ENCODE measurements around the gene CREBL2. TPM values are rescaled to one million over a fixed set of nuclear protein-coding genes. Genes with fewer than 3 reads are reported as not detected.

The CREBL2 gene
- total RNA-seq, 1 experiment from 2014 or later = 18.3 TPM

- Histone ChIP-seq H3K79me2 (ENCODE audit: insufficient read depth, low read length) (no peaks in the 10 kb centered on the region), H3K4me1 (ENCODE audit: insufficient read depth, low read length) (0 out of 2 replicates have a peak, but pooled peaks cover 4% of the 10 kb centered on the region), H3K27ac (ENCODE audit: insufficient read length, low read depth, low read length) (no peak overlapping the region), H2BK15ac (ENCODE audit: low read depth, low read length) (no peak overlapping the region), H2AFZ (ENCODE audit: low read length) (no peak overlapping the region), H3K4ac (ENCODE audit: low read depth, low read length) (no peak overlapping the region), H3K27me3 (ENCODE audit: insufficient read depth, low read length) (no peaks in the 10 kb centered on the region), H3K9ac (ENCODE audit: extremely low read depth, insufficient read length, low read length) (no peak overlapping the region), H2BK5ac (ENCODE audit: insufficient read length, low read length) (no peak overlapping the region), H3K23ac (ENCODE audit: insufficient read length, low read depth, low read length) (no peak overlapping the region), H2BK120ac (ENCODE audit: low read depth, low read length, poor library complexity, severe bottlenecking) (no peak overlapping the region), H3K79me1 (ENCODE audit: insufficient read depth, low read depth, low read length, poor library complexity, severe bottlenecking) (no peaks in the 10 kb centered on the region), H3K56ac (ENCODE audit: insufficient read length, low read depth, low read length) (no peak overlapping the region), H3K18ac (ENCODE audit: insufficient read length, low read depth, low read length) (no peak overlapping the region), H3T11ph (ENCODE audit: low read length) (no peak overlapping the region), H3K9me3 (ENCODE audit: control insufficient read depth, low read depth, low read length) (peaks cover 27% of the 10 kb centered on the region), H4K20me1 (ENCODE audit: control insufficient read depth, insufficient read depth, insufficient read length) (no peaks in the 10 kb centered on the region), H2AK5ac (ENCODE audit: insufficient read length, low read length) (no peak overlapping the region), H4K8ac (replicated peaks; ENCODE audit: insufficient read length, low read depth, low read length) (no peak overlapping the region), H4K91ac (ENCODE audit: insufficient read length, low read depth, low read length) (no peak overlapping the region), H2BK12ac (ENCODE audit: insufficient read length, low read depth, low read length) (no peak overlapping the region), H4K5ac (ENCODE audit: insufficient read length, low read depth, low read length) (no peak overlapping the region), H3K23me2 (ENCODE audit: insufficient read length, low read depth, low read length, poor library complexity, severe bottlenecking) (no peaks in the 10 kb centered on the region), H3K14ac (ENCODE audit: insufficient read depth, low read length) (no peak overlapping the region), H3K4me2 (ENCODE audit: insufficient read depth, insufficient read length, low read length) (no peak overlapping the region), H2BK20ac (ENCODE audit: low read depth, low read length, poor library complexity, severe bottlenecking) (no peak overlapping the region)
- H3K4me1 Mint-ChIP-seq = peaks cover 16 to 17% of the 10 kb centered on the region in 2 experiments
- H3K9me3 Mint-ChIP-seq = peaks cover 43 to 50% of the 10 kb centered on the region in 2 experiments
- no peak for TF ChIP-seq CTCF (conservative IDR thresholded peaks at IDR 0.05)
- no peak overlapping the region for H3K27ac Mint-ChIP-seq
- peaks cover 35 to 55% (median 38%) of the 10 kb centered on the region in 3 experiments for H3K36me3 Mint-ChIP-seq (ENCODE audit: insufficient read depth in 1 of 3, low read depth in 3 of 3)
- no peaks in the 10 kb centered on the region; the same call in 1 of the 2 replicates for H3K27me3 Mint-ChIP-seq (ENCODE audit: low read depth)
- no peak for DNase-seq
- H3K4me3 Mint-ChIP-seq = no peak overlapping the region
Measured at GRCh38 chr12:12648284-12648683, 36.6 kb downstream of the CREBL2 start.
